CD4-positive, alpha-beta T cell treated with Interleukin-4 for 4 hours (primary cell): ENCODE measurements around the gene EXOC6B.

ENCODE experiments used
- DNase-seq: peaks from one replicate; pipeline ENCODE4 v3.0.0-alpha.2; 2020

EXOC6B gene

DNA sequence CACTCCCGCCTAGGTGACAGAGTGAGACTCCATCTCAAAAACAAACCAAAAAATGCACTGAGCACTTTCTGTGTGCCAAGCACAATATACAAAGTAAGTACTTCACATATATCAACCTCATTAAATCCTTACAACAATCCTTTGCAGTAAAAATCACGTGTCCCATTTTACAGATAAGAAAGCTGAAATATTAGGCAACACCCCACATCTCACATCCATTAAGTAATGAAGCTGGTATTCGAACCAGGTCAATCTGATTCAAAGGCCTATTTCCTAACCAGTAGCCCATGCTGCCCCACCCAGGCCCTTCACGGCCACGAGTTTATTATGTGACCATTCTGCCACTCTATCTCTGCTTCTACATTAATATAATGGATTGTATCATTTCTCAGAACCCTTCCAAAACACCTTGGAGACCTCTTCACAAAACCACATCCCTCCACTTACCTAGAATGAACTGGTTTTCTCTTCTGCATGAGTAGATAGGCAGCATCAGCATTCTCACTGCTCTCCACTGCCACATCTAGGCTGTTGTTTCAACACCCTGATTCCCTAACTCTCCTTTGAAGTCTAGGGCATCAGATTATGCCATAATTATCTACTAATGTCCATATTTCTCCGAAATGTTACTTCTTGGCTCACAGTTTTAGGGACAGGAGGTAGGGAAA, 3.1 kb upstream of the EXOC6B start:
- no peak for DNase-seq

DNA sequence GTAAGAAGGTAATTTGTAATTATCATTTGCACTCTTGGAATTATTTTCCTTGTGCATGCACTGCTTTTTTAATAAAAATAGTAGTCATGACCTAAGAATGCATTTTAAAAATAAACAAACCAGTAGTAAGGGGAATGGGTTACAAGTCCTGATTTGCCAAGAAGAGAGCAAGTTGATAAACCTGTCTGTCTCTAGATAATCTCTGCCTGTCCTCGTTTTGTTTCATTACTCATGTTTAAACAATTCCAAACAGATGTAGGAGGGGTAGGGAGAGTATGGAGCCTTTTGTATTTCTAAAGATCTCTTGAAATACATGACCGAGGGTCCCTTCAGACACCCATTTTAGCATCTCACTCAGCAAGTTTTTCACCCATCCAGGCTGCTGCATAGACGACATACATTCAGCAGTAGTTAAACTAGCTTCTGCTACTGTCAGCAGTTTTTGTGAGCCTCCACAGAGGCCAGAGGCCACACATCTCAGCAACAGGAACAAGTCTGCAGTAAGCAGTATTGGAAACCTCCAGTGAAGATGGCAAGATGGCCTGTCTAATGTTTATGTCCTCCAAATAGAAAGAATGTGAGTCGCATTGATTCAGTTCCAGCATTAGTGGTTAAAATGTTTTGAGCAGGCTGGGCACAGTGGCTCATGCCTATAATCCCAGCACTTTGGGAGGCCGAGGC, 2.3 kb upstream of the EXOC6B start:
- DNase-seq = no peak

DNA sequence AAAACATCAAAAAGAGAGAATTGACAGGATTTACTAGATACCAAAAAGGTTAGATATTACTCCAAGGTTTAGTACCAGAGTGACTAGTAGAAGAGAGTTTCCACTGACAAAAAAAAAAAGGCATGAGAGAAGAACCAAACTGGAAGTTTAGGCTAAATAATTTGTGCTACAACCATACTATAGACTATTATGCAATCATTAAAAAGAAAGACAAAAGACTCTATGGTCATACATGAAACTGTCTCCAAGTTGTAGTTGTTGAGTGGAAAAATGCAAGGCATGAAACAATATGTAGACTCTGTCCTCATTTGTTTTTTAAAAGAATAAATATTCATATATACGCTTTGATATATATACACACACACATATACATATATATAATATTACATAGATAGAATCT, 1.7 kb upstream of the EXOC6B start:
- DNase-seq = no peak

GRCh38 chr2:72826156-72826477, 284 bp upstream of the EXOC6B start:
- no peak for DNase-seq

DNA sequence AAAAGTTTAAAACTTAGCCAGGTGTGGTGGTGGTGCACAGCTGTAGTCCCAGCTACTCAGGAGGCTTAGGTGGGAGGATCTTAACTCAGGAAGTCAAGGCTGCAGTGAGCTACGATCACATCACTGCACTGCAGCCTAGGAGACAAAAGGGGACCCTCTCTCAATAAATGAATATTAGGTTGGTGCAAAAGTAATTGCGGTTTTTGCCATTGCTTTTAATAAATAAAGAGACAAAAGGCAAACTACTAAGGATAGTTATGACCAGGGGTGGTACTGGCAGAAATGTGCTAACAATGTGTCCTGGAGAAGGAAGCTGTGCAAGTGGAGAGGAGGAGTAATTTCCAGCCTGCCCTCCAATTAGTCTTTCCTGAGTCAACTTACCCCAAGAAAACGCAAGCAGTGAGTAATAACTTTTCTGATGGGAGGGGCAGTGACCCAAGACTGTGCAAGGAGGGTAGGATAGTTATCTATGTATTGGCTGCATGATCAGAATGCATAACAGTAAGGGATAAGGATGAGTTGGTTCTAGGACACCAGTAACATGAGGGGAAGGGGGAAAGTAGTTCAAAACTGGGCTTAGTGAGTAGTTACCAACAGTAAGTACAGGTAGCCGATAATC, 1.5 kb downstream of the EXOC6B start:
- DNase-seq = no peak

DNA sequence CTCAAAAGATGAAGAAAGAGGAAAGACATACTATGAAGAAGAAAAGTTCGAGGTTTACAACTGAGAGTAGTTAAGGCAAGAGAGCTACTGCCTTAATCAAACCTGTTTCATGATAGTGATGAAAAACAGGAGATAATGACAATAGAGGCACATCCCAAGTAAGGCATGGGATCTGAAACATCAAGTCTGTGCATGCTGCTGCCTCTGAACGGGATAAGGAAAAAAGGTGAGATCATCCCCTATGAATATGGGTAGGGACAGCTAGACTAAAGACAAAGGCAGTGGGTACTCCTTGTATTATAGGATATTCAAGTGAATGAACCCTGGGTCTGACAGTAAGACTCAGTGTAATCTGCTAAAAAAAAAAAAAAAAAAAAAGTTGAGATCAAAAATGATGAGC, 3.0 kb downstream of the EXOC6B start:
- no peak for DNase-seq

GRCh38 chr2:72821983-72822382, 3.9 kb downstream of the EXOC6B start:
- DNase-seq = no peak

DNA sequence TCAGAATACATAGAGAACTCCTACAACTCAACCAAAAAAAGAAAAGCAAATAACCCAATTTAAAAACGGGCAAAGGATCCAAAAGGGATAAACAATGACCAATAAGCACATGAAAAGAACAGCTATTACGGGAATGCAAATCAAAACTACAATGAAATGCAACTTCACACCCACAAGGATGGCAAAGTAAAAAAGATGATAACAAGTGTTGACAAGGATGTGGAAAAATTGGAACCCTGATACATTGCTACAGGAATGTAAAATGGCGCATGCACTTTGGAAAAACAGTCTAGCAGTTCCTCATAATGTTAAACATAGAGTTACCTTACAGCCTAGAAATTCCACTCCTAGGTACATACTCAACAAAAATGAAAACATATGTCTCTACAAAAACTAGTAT, 4.7 kb downstream of the EXOC6B start:
- DNase-seq = no peak

GRCh38 chr2:72819501-72819900, 6.3 kb downstream of the EXOC6B start:
- no peak for DNase-seq

DNA sequence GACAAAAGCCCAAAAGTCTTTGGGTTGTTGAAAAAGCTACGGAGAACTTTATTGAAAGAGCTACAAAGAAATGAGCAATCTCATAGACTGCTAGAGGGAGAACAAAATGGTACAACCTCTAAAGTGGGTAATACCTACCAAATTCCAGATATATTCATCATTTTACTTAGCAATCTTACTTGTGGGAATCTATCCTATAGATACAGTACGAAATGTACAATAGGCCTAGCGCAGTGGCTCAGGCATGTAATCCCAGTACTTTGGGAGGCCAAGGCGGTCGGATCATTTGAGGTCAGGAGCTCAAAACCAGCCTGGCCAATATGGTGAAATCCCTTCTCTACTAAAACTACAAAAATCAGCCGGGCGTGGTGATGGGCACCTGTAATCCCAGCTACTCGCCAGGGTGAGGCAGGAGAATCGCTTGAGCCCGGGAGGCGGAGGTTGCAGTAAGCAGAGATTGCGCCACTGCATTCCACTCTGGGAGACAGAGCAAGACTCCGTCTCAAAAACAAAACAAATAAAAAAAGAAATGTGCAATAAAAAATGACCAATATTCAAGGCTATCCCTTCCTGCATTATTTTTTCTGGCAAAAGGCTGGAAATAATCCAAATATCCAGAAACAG, 10.1 kb downstream of the EXOC6B start:
- no peak for DNase-seq

DNA sequence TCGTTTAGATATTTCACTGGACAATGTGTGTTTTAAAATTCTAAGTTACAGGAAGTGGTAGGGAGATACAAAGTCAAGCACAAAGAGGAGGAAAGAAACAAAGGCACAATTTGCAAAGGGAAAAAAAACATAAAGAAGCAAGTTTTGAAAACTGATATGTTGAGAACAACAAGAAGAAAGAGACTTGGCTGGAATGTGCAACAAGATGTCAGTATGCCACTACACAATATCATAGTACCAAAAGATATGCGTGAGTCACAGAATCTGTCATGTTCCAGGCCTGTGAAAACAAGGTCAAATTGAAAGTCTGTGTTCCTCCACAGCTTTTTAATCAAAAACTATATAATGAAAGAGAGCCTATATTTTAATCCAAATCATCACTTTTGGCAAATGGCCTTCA, 12.0 kb downstream of the EXOC6B start:
- DNase-seq = no peak

GRCh38 chr2:72810165-72810564, 15.7 kb downstream of the EXOC6B start:
- no peak for DNase-seq

DNA sequence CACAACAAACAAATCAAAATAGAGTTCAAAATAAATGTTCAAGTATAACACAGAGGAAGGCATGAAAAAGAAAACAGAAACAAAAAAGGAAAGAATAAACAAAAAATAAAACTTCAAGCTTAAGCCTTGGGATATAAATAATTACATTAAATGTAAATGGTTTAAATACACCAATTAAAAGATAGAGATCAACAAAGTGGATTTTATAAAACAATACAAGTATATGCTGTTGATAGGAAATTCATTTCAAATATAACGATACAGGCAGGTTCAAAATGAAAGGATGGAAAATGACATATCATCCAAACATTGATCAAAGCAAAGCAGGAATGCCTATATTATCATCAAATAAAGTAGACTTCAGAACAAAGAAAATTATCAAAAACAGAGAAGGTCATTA, 16.7 kb downstream of the EXOC6B start:
- DNase-seq = no peak

- no peak for DNase-seq
These were observed 19.4 kb downstream of the EXOC6B start for GRCh38 chr2:72806280-72806945.

DNA sequence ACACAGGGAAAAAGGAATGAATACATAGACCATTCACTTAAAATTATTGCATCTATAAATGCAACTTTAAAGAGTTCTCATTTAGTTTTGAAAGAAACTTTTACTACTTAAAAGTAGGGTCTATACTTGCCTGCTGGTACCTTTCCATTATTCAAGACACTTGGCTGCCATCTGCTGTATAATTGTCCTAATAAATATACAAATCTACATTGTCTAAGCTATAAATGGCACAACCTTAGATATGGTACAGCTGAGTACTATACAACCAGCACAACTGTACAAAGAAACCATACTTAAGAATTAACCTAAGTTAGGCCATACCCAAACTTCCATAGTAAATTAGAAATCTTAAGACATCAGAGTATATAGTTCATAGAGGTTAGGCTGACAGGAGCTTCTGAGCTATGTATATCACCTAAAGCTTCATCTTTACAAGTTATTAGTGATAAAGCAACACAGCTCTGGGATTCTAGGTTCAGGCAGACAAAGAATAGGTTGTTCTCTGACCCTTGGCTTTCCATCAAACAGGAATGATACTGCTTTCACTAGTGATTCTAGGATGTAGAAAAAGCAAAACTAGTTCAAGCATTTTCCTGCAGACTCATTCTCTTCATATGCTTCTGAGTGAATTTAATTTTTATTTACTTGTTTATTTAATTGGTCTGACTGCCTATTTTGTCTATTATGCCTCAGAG, 22.1 kb downstream of the EXOC6B start:
- DNase-seq = no peak

DNA sequence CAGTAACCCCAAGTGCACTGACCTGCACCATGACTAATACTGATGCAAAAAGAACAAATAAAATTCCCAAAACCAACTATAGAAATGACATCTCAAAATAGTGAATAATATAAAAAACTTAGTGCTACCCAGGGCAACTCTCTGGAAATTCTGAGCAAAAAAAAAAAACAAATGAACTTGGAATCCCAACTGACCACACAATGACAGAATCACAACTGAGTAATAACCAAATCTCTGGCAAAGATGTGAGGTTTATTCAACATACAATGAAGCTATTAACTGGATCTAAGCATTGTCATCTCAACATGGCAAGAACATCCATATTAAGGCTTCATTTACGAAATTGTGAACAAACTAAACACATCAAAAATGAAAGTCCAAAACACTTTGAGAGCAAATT, 22.7 kb downstream of the EXOC6B start:
- no peak for DNase-seq

DNA sequence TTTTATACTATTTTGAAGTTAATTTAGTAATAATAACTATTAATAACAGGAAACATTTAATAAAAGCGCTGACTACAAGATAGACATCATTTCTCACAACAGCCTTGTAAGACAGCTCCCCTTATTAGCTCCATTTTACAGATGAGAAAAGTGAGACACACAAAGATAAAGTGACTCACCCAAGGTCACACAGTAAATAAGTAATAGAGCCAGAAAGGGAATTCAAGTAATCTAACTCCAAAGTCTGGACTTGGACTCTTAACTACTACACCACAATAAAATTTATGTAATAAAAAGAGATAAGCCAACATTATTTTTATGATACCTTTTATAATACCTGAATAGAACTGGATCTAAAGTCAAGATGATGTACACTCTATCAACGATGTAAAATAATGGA, 25.3 kb downstream of the EXOC6B start:
- DNase-seq = no peak

DNA sequence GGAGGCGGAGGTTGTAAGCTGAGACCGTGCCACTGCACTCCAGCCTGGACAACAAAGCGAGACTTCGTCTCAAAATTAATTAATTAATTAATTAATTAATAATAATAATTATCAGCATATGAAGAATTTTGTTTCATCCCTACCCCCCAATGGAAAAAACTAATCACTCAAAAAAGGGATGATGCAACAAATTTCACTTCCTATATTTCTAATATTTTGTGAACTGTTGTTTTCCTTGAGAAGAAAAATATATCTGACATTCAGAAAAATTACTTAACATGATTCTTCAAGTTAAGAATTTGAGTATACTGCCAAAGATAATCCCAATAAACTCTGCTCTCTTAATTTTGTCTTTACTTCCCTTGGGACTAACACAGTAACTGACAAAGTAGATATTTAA, 28.1 kb downstream of the EXOC6B start:
- DNase-seq = no peak

DNA sequence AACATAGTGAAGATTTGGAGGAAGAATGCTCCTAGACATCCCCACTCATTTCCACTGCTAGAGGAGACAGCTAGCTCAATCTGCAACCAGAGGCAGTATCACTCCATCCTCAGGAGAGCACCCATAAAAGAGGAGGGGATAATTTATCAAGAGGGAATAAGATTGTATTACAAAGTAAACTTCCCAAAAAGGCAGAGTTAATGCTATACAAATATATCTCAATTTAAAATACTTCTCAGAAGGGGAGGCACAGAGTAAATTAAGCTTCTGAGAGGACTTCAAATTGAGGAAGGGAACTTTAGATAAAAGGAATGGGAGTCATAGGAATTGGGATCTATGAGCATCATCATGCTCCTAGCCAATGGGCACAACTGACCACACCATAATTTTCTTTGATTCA, 29.1 kb downstream of the EXOC6B start:
- DNase-seq = no peak

- DNase-seq = no peak
These were observed 31.3 kb downstream of the EXOC6B start for GRCh38 chr2:72794572-72794971.

DNA sequence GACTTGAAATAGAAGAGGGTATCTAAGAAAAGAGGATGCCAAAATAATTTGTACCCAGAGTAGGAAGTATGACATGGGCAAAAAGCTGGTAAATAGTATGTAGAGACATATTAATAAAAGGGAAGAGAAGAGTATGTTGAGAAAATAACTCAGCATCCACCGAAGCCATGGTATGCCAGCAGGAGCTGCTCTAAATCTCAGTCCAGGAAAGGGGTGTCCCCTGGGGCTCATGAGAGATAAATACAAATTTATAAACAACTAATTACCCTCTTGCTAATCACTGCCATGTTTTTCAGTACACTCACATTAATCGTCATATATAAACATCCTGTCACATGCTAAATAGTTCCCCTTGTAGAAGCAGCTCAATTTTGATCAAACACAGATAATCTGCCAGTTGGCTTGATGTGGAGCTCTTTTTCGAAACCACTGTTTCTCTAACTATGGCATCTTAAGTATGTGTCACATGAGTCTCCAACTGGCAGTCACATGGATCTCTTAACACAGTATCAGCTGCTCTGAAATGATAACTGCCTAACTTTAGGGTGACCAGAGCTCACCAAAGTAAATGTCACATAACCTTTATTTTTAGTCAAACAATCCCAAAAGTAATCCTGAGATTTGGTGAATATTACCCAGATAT, 31.9 kb downstream of the EXOC6B start:
- DNase-seq = no peak

DNA sequence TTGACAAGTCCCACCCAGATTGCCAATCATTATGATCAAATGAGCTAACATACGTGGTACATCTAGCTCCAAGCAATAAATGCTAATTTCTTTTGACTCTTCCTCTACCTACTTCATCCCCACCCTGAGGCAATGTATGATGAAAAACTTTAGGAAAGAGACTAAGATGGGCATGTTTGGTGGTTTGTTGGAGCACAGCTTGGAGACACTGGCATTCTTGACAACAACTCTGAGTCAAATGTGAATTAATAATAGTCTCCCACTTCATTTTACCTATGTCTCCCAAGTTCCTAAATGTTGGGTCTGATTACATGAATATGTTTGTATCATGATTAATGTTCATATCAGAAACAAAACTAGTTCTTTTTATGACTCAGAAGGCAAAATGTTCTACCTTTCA, 36.6 kb downstream of the EXOC6B start:
- DNase-seq = no peak

DNA sequence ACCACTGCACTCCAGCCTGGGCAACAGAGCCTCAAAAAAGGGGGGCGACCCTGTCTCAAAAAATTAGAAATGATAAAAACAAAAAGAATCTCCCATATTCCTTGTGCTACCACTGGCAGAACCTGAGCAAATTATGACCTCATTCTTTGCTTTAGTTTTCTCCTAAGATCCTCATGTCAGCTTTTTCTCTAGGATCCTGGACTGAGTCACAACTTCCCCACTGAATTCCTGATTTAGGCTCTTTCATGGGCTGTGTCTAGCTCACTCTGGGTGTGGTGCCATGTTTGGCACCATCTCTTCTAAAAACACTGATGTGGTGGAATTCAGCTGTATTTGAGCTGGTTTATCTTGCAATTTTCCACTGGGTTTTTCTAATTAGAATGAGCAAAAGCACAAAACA, 37.1 kb downstream of the EXOC6B start:
- no peak for DNase-seq
